HEK293 (cell line): ENCODE results near the gene APRT.
A peak's percentile ranks its signal among the peaks of the same experiment; 100 is the strongest.

Experiments
- CTCF ChIP-seq: fragments of 450-650 bp; formaldehyde crosslinking; IDR thresholded peaks from 2 replicates; pipeline ENCODE4 v1.5.1; 2016; ENCODE audit warnings: missing biosample characterization, missing genetic modification characterization
- EGR2 ChIP-seq: fragments of 450-650 bp; formaldehyde crosslinking; IDR thresholded peaks from 2 replicates; pipeline ENCODE4 v1.5.1; 2016; ENCODE audit warnings: low read depth, missing biosample characterization, missing genetic modification characterization
- KLF16 ChIP-seq: fragments of 450-650 bp; formaldehyde crosslinking; IDR thresholded peaks from 2 replicates; pipeline ENCODE4 v1.5.1; 2017; ENCODE audit warnings: missing biosample characterization, missing genetic modification characterization
- KLF7 ChIP-seq: fragments of 450-650 bp; formaldehyde crosslinking; IDR thresholded peaks from 2 replicates; pipeline ENCODE4 v1.5.1; 2016; ENCODE audit warnings: missing biosample characterization, missing genetic modification characterization, borderline replicate concordance
- KLF9 ChIP-seq: fragments of 450-650 bp; formaldehyde crosslinking; IDR thresholded peaks from 2 replicates; pipeline ENCODE4 v1.5.1; 2016; ENCODE audit warnings: missing biosample characterization, missing genetic modification characterization, low read depth
- MEIS1 ChIP-seq: sonication (generic); formaldehyde crosslinking; IDR thresholded peaks from 2 replicates; pipeline ENCODE4 v1.8.1; 2022; ENCODE audit warnings: missing genetic modification reagents, mild to moderate bottlenecking, borderline replicate concordance
- OSR2 ChIP-seq: fragments of 450-650 bp; formaldehyde crosslinking; IDR thresholded peaks from 2 replicates; pipeline ENCODE4 v1.5.1; 2016; ENCODE audit warnings: missing biosample characterization, missing genetic modification characterization
- PATZ1 ChIP-seq: fragments of 450-650 bp; formaldehyde crosslinking; IDR thresholded peaks from 2 replicates; pipeline ENCODE4 v1.5.1; 2016; ENCODE audit warnings: missing biosample characterization, missing genetic modification characterization
- REPIN1 ChIP-seq: fragments of 450-650 bp; formaldehyde crosslinking; IDR thresholded peaks from 2 replicates; pipeline ENCODE4 v1.5.1; 2017; ENCODE audit warnings: missing biosample characterization, missing genetic modification characterization, low read depth
- SP3 ChIP-seq: fragments of 450-650 bp; formaldehyde crosslinking; IDR thresholded peaks from 2 replicates; pipeline ENCODE4 v1.5.1; 2016; ENCODE audit warnings: missing biosample characterization, missing genetic modification characterization
- SP7 ChIP-seq: fragments of 450-650 bp; formaldehyde crosslinking; IDR thresholded peaks from 2 replicates; pipeline ENCODE4 v1.5.1; 2016; ENCODE audit warnings: missing biosample characterization, missing genetic modification characterization
- WT1 ChIP-seq: fragments of 450-650 bp; formaldehyde crosslinking; IDR thresholded peaks from 2 replicates; pipeline ENCODE4 v1.5.1; 2016; ENCODE audit warnings: missing biosample characterization, missing genetic modification characterization
- ZBTB21 ChIP-seq: fragments of 450-650 bp; formaldehyde crosslinking; IDR thresholded peaks from 2 replicates; pipeline ENCODE4 v1.5.1; 2017; ENCODE audit warnings: missing biosample characterization, missing genetic modification characterization
- ZFHX2 ChIP-seq: fragments of 450-650 bp; formaldehyde crosslinking; conservative IDR thresholded peaks from 2 replicates; pipeline ENCODE4 v1.5.1; 2016; ENCODE audit warnings: missing biosample characterization, missing genetic modification characterization
- ZNF121 ChIP-seq: fragments of 450-650 bp; formaldehyde crosslinking; IDR thresholded peaks from 2 replicates; pipeline ENCODE4 v1.5.1; 2016; ENCODE audit warnings: missing biosample characterization, missing genetic modification characterization
- ZNF37A ChIP-seq: fragments of 450-650 bp; IDR thresholded peaks from 2 replicates; pipeline ENCODE4 v1.5.1; 2018; ENCODE audit warnings: missing biosample characterization, missing genetic modification characterization
- ZNF423 ChIP-seq: fragments of 450-650 bp; formaldehyde crosslinking; IDR thresholded peaks from 2 replicates; pipeline ENCODE4 v1.5.1; 2016; ENCODE audit warnings: missing biosample characterization, missing genetic modification characterization
- ZNF426 ChIP-seq: fragments of 450-650 bp; formaldehyde crosslinking; IDR thresholded peaks from 2 replicates; pipeline ENCODE4 v1.5.1; 2017; ENCODE audit warnings: missing biosample characterization, missing genetic modification characterization, mild to moderate bottlenecking, inconsistent platforms, moderate library complexity
- ZNF555 ChIP-seq: fragments of 450-650 bp; formaldehyde crosslinking; conservative IDR thresholded peaks from 2 replicates; pipeline ENCODE4 v1.5.1; 2017; ENCODE audit warnings: missing biosample characterization, mild to moderate bottlenecking, missing genetic modification characterization, inconsistent platforms
- ZNF580 ChIP-seq: fragments of 450-650 bp; formaldehyde crosslinking; IDR thresholded peaks from 2 replicates; pipeline ENCODE4 v1.5.1; 2016; ENCODE audit warnings: missing biosample characterization, missing genetic modification characterization
- ZNF610 ChIP-seq: fragments of 450-650 bp; formaldehyde crosslinking; IDR thresholded peaks from 2 replicates; pipeline ENCODE4 v1.5.1; 2016; ENCODE audit warnings: missing biosample characterization, missing genetic modification characterization, borderline replicate concordance
- ZNF830 ChIP-seq: fragments of 450-650 bp; IDR thresholded peaks from 2 replicates; pipeline ENCODE4 v1.5.0; 2018; ENCODE audit warnings: missing biosample characterization, missing genetic modification characterization, low read depth, mild to moderate bottlenecking, moderate library complexity
- ZSCAN18 ChIP-seq: fragments of 450-650 bp; formaldehyde crosslinking; IDR thresholded peaks from 2 replicates; pipeline ENCODE4 v1.5.1; 2016; ENCODE audit warnings: missing biosample characterization, missing genetic modification characterization
- ZSCAN23 ChIP-seq: fragments of 450-650 bp; formaldehyde crosslinking; IDR thresholded peaks from 2 replicates; pipeline ENCODE4 v1.5.1; 2016; ENCODE audit warnings: missing biosample characterization, missing genetic modification characterization
- ZSCAN4 ChIP-seq: fragments of 450-650 bp; formaldehyde crosslinking; IDR thresholded peaks from 2 replicates; pipeline ENCODE4 v1.5.1; 2017; ENCODE audit warnings: missing biosample characterization, missing genetic modification characterization
- TF ChIP-seq, protein P1 (sequence below): fragments of 450-650 bp; formaldehyde crosslinking; IDR thresholded peaks from 2 replicates; pipeline ENCODE4 v1.5.1; 2017; ENCODE audit warnings: missing biosample characterization, missing genetic modification characterization
- TF ChIP-seq, protein P2 (sequence below): fragments of 450-650 bp; formaldehyde crosslinking; IDR thresholded peaks from 2 replicates; pipeline ENCODE4 v1.5.1; 2016; ENCODE audit warnings: missing biosample characterization, missing genetic modification characterization, borderline replicate concordance

APRT gene

GRCh38 chr16:88772871-88773811 lies 38.6 kb downstream of the APRT start (continued):
- TF ChIP-seq ZSCAN4 (tag by site-specific recombination) (no peak), MEIS1 (CRISPR knock-in tag) (no peak), ZBTB21 (tag by site-specific recombination) (no peak), ZNF610 (no peak), ZNF580 (no peak), ZFHX2 (tag by site-specific recombination) (peak; percentile 64), KLF16 (tag by site-specific recombination) (no peak), CTCF (tag by site-specific recombination) (no peak), ZNF423 (tag by site-specific recombination) (peak; percentile 78), SP3 (no peak), KLF7 (no peak), ZSCAN23 (no peak), WT1 (tag by site-specific recombination) (0 out of 2 replicates have a peak, but pooled peaks have one; percentile 34), PATZ1 (tag by site-specific recombination) (peak; percentile 85; the same call in 1 of the 2 replicates), ZNF426 (tag by site-specific recombination) (no peak), KLF9 (tag by site-specific recombination) (no peak), REPIN1 (no peak), ZNF555 (no peak), ZNF37A (no peak), SP7 (tag by site-specific recombination) (peak; percentile 88), OSR2 (tag by site-specific recombination) (peak; percentile 97), ZSCAN18 (tag by site-specific recombination) (no peak), ZNF121 (0 out of 2 replicates have a peak, but pooled peaks have one; percentile 25), ZNF830 (tag by site-specific recombination) (no peak), EGR2 (tag by site-specific recombination) (peak; percentile 43; the same call in 1 of the 2 replicates)
- TF ChIP-seq, protein P1, sequence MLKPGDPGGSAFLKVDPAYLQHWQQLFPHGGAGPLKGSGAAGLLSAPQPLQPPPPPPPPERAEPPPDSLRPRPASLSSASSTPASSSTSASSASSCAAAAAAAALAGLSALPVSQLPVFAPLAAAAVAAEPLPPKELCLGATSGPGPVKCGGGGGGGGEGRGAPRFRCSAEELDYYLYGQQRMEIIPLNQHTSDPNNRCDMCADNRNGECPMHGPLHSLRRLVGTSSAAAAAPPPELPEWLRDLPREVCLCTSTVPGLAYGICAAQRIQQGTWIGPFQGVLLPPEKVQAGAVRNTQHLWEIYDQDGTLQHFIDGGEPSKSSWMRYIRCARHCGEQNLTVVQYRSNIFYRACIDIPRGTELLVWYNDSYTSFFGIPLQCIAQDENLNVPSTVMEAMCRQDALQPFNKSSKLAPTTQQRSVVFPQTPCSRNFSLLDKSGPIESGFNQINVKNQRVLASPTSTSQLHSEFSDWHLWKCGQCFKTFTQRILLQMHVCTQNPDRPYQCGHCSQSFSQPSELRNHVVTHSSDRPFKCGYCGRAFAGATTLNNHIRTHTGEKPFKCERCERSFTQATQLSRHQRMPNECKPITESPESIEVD (tag by site-specific recombination), result no peak
- TF ChIP-seq, protein P2, sequence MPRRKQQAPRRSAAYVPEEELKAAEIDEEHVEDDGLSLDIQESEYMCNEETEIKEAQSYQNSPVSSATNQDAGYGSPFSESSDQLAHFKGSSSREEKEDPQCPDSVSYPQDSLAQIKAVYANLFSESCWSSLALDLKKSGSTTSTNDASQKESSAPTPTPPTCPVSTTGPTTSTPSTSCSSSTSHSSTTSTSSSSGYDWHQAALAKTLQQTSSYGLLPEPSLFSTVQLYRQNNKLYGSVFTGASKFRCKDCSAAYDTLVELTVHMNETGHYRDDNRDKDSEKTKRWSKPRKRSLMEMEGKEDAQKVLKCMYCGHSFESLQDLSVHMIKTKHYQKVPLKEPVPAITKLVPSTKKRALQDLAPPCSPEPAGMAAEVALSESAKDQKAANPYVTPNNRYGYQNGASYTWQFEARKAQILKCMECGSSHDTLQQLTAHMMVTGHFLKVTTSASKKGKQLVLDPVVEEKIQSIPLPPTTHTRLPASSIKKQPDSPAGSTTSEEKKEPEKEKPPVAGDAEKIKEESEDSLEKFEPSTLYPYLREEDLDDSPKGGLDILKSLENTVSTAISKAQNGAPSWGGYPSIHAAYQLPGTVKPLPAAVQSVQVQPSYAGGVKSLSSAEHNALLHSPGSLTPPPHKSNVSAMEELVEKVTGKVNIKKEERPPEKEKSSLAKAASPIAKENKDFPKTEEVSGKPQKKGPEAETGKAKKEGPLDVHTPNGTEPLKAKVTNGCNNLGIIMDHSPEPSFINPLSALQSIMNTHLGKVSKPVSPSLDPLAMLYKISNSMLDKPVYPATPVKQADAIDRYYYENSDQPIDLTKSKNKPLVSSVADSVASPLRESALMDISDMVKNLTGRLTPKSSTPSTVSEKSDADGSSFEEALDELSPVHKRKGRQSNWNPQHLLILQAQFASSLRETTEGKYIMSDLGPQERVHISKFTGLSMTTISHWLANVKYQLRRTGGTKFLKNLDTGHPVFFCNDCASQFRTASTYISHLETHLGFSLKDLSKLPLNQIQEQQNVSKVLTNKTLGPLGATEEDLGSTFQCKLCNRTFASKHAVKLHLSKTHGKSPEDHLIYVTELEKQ (tag by site-specific recombination), result no peak
